Lower leg skin (tissue), 3 donors: ENCODE results near the gene KCNH5.

Experiments
- CTCF ChIP-seq, 3 donors: fragments of 450-650 bp; IDR thresholded peaks; one replicate each; pipeline ENCODE4 v1.5.1; 2016; ENCODE audit warnings: antibody characterized with exemption in 3 of 3, mild to moderate bottlenecking in 3 of 3, moderate library complexity in 2 of 3
- POLR2A ChIP-seq, 2 donors: fragments of 450-650 bp; IDR thresholded peaks; one replicate each; pipeline ENCODE4 v1.6.1; 2016 to 2017; ENCODE audit warnings: antibody characterized with exemption in 2 of 2, mild to moderate bottlenecking in 1 of 2, moderate library complexity in 1 of 2

- TF ChIP-seq CTCF (IDR thresholded peaks at IDR 0.05) (no peak), POLR2A (IDR thresholded peaks at IDR 0.05) (no peak)
These were observed 110.8 kb downstream of the KCNH5 start for GRCh38 chr14:62934439-62934838.
